H9 (cell line): ENCODE data around the gene GLCCI1. TPM values are rescaled to one million over a fixed set of nuclear protein-coding genes. Genes with fewer than 3 reads are reported as not detected.

Source experiments
- DNase-seq: peaks from one replicate; pipeline ENCODE4 v3.0.0-alpha.2; 2017
- H2AFZ ChIP-seq: one replicate; pipeline ENCODE4 v1.6.1; 2013; ENCODE audit warnings: mild to moderate bottlenecking, low read length, control low read depth, moderate library complexity
- H2AK5ac ChIP-seq: 2 replicates; pipeline ENCODE4 v1.6.1; 2013; ENCODE audit warnings: low read length, control low read depth, mixed read lengths; ENCODE audit not compliant: insufficient read length
- H2BK120ac ChIP-seq: one replicate; pipeline ENCODE4 v1.6.1; 2013; ENCODE audit warnings: low read depth, mild to moderate bottlenecking, low read length, control low read depth, inconsistent platforms; ENCODE audit not compliant: poor library complexity, severe bottlenecking
- H2BK12ac ChIP-seq: 2 replicates; pipeline ENCODE4 v1.6.1; 2013; ENCODE audit warnings: low read length, control low read depth, mixed read lengths, low read depth; ENCODE audit not compliant: insufficient read length
- H2BK15ac ChIP-seq: 2 replicates; pipeline ENCODE4 v1.6.1; 2013; ENCODE audit warnings: low read depth, low read length, control low read depth
- H2BK20ac ChIP-seq: one replicate; pipeline ENCODE4 v1.6.1; 2013; ENCODE audit warnings: low read depth, mild to moderate bottlenecking, low read length, control low read depth, inconsistent platforms; ENCODE audit not compliant: poor library complexity, severe bottlenecking
- H2BK5ac ChIP-seq: 2 replicates; pipeline ENCODE4 v1.6.1; 2013; ENCODE audit warnings: low read length, control low read depth, mixed read lengths; ENCODE audit not compliant: insufficient read length
- H3K14ac ChIP-seq: 2 replicates; pipeline ENCODE4 v1.6.1; 2013; ENCODE audit warnings: low read length, control low read depth; ENCODE audit not compliant: insufficient read depth
- H3K18ac ChIP-seq: 2 replicates; pipeline ENCODE4 v1.6.1; 2013; ENCODE audit warnings: low read depth, mild to moderate bottlenecking, mixed read lengths, low read length, control low read depth; ENCODE audit not compliant: insufficient read length
- H3K23ac ChIP-seq: 2 replicates; pipeline ENCODE4 v1.6.1; 2013; ENCODE audit warnings: low read length, control low read depth, mixed read lengths, low read depth; ENCODE audit not compliant: insufficient read length
- H3K23me2 ChIP-seq: 2 replicates; pipeline ENCODE4 v1.6.1; 2013; ENCODE audit warnings: low read depth, mild to moderate bottlenecking, mixed read lengths, low read length, control low read depth; ENCODE audit not compliant: insufficient read length, poor library complexity, severe bottlenecking
- H3K27ac ChIP-seq: 2 replicates; pipeline ENCODE4 v1.5.1; 2013; ENCODE audit warnings: low read length, control low read depth, mixed read lengths, low read depth; ENCODE audit not compliant: insufficient read length
- H3K27me3 ChIP-seq: 2 replicates; pipeline ENCODE4 v1.6.1; 2013; ENCODE audit warnings: low read length, control low read depth, inconsistent platforms; ENCODE audit not compliant: insufficient read depth
- H3K4ac ChIP-seq: 2 replicates; pipeline ENCODE4 v1.6.1; 2013; ENCODE audit warnings: low read depth, mild to moderate bottlenecking, control low read depth, inconsistent platforms, low read length, moderate library complexity
- H3K4me1 ChIP-seq: 2 replicates; pipeline ENCODE4 v1.6.1; 2013; ENCODE audit warnings: low read length, control low read depth, inconsistent platforms; ENCODE audit not compliant: insufficient read depth
- H3K4me2 ChIP-seq: 2 replicates; pipeline ENCODE4 v1.6.1; 2013; ENCODE audit warnings: low read length, control low read depth, mixed read lengths; ENCODE audit not compliant: insufficient read length, insufficient read depth
- H3K56ac ChIP-seq: 2 replicates; pipeline ENCODE4 v1.6.1; 2013; ENCODE audit warnings: low read depth, mild to moderate bottlenecking, mixed read lengths, low read length, control low read depth; ENCODE audit not compliant: insufficient read length
- H3K79me1 ChIP-seq: 2 replicates; pipeline ENCODE4 v1.6.1; 2013; ENCODE audit warnings: low read depth, mild to moderate bottlenecking, moderate library complexity, low read length, control low read depth, inconsistent platforms; ENCODE audit not compliant: insufficient read depth, poor library complexity, severe bottlenecking
- H3K79me2 ChIP-seq: 2 replicates; pipeline ENCODE4 v1.6.1; 2013; ENCODE audit warnings: low read length, control low read depth, inconsistent platforms; ENCODE audit not compliant: insufficient read depth
- H3K9ac ChIP-seq: 2 replicates; pipeline ENCODE4 v1.6.1; 2013; ENCODE audit warnings: low read length, control low read depth, mixed read lengths; ENCODE audit not compliant: insufficient read length; ENCODE audit errors: extremely low read depth
- H3K9me3 ChIP-seq: one replicate; pipeline ENCODE4 v1.6.1; 2013; ENCODE audit warnings: low read depth, low read length, inconsistent platforms; ENCODE audit not compliant: control insufficient read depth
- H3T11ph ChIP-seq: one replicate; pipeline ENCODE4 v1.6.1; 2013; ENCODE audit warnings: mild to moderate bottlenecking, low read length, control low read depth, inconsistent platforms
- H4K20me1 ChIP-seq: one replicate; pipeline ENCODE4 v1.6.1; 2013; ENCODE audit not compliant: control insufficient read depth, insufficient read length, insufficient read depth
- H4K5ac ChIP-seq: 2 replicates; pipeline ENCODE4 v1.6.1; 2013; ENCODE audit warnings: low read depth, mild to moderate bottlenecking, mixed read lengths, low read length, control low read depth; ENCODE audit not compliant: insufficient read length
- H4K8ac ChIP-seq: replicated peaks from 2 replicates; pipeline ENCODE4 v1.6.1; 2013; ENCODE audit warnings: low read length, control low read depth, mixed read lengths, low read depth; ENCODE audit not compliant: insufficient read length
- H4K91ac ChIP-seq: 2 replicates; pipeline ENCODE4 v1.6.1; 2013; ENCODE audit warnings: low read depth, mild to moderate bottlenecking, moderate library complexity, mixed read lengths, low read length, control low read depth; ENCODE audit not compliant: insufficient read length
- H3K27ac Mint-ChIP-seq, 3 experiments: 2 replicates in 2 of 3; 3 replicates in 1 of 3; pipeline ENCODE4 v1.8.0; 2020 to 2021; ENCODE audit warnings: mixed read lengths in 3 of 3, mild to moderate bottlenecking in 1 of 3, moderate library complexity in 1 of 3
- H3K27me3 Mint-ChIP-seq: 2 replicates; pipeline ENCODE4 v1.8.0; 2021; ENCODE audit warnings: low read depth, mild to moderate bottlenecking, moderate library complexity, mixed read lengths
- H3K36me3 Mint-ChIP-seq, 3 experiments: 2 replicates in 2 of 3; 3 replicates in 1 of 3; pipeline ENCODE4 v1.8.0; 2020 to 2021; ENCODE audit warnings: low read depth in 3 of 3, mixed read lengths in 3 of 3; ENCODE audit not compliant: insufficient read depth in 1 of 3
- H3K4me1 Mint-ChIP-seq, 2 experiments: 2 replicates each; pipeline ENCODE4 v1.8.0; 2020; ENCODE audit warnings: mixed read lengths in 2 of 2
- H3K4me3 Mint-ChIP-seq, 2 experiments: 2 replicates in 1 of 2; 3 replicates in 1 of 2; pipeline ENCODE4 v1.8.0; 2020 to 2021; ENCODE audit warnings: mild to moderate bottlenecking in 2 of 2, mixed read lengths in 2 of 2, moderate library complexity in 1 of 2
- H3K9me3 Mint-ChIP-seq, 2 experiments: 2 replicates in 1 of 2; 3 replicates in 1 of 2; pipeline ENCODE4 v1.8.0; 2020; ENCODE audit warnings: mild to moderate bottlenecking in 2 of 2, mixed read lengths in 2 of 2, moderate library complexity in 1 of 2
- WGBS: extraction: QIAGEN DNeasy Blood & Tissue Kit; methylation state at CpG from one replicate; pipeline ENCODE4 v1.1.7; 2013; ENCODE audit warnings: missing lambda C conversion rate, low lambda C conversion rate, mixed read lengths; ENCODE audit not compliant: insufficient read length; ENCODE audit errors: extremely low coverage; 5-methylcytosine and 5-hydroxymethylcytosine counted together
- total RNA-seq: library from RNA; stranded (reverse); gene quantifications from 2 replicates; pipeline ENCODE4 v1.2.1, GENCODE V29; 2021
- TF ChIP-seq, protein P1 (sequence below): fragments of 200-600 bp; sonication (generic); conservative IDR thresholded peaks from 3 replicates; pipeline ENCODE4 v1.8.0; 2021; ENCODE audit warnings: antibody characterized with exemption, mild to moderate bottlenecking

GLCCI1 gene
- total RNA-seq, 1 experiment from 2014 or later: 19.1 TPM

DNA sequence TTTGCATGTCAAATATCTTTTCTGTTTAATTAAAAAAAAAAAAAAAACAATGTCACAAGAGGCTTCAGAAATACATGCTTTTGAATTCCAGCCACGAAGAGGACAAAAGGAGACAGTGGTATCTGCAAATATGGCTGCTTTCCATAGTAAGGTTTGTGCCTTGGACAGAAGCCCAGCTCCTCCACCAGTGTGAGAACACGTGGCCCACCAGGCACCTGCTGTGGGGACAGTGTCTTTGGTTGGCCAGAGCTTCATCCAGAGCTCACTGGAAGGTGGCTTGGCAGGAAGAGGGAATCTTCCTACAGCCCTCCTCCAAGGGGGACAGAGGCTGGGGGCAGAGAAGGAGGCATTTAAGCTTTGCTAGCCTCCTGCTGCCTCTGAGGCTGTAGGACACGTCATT is 144.6 kb downstream of the GLCCI1 start:
- no peak overlapping the region for H3T11ph ChIP-seq
- H4K20me1 ChIP-seq: no peaks in the 10 kb centered on the region
- H3K4ac ChIP-seq: no peak overlapping the region
- no peaks in the 10 kb centered on the region for H3K79me1 ChIP-seq
- H2BK20ac ChIP-seq: no peak overlapping the region
- DNase-seq: no peak
- H4K8ac ChIP-seq: no peak overlapping the region
- WGBS: no CpG with 5 or more reads among the region's 3 CpGs
- H2BK5ac ChIP-seq: no peak overlapping the region
- H3K56ac ChIP-seq: no peak overlapping the region
- H2BK120ac ChIP-seq: no peak overlapping the region
- H4K91ac ChIP-seq: no peak overlapping the region
- Mint-ChIP-seq H3K27me3 (no peaks in the 10 kb centered on the region), H3K9me3 (peaks cover 0 to 11% of the 10 kb centered on the region in 2 experiments; a peak in 4 of 5 replicates), H3K4me1 (peaks cover 36 to 40% of the 10 kb centered on the region in 2 experiments), H3K4me3 (no peak overlapping the region), H3K36me3 (peaks cover 11 to 17% (median 12%) of the 10 kb centered on the region in 3 experiments), H3K27ac (no peak overlapping the region)
- TF ChIP-seq, protein P1, sequence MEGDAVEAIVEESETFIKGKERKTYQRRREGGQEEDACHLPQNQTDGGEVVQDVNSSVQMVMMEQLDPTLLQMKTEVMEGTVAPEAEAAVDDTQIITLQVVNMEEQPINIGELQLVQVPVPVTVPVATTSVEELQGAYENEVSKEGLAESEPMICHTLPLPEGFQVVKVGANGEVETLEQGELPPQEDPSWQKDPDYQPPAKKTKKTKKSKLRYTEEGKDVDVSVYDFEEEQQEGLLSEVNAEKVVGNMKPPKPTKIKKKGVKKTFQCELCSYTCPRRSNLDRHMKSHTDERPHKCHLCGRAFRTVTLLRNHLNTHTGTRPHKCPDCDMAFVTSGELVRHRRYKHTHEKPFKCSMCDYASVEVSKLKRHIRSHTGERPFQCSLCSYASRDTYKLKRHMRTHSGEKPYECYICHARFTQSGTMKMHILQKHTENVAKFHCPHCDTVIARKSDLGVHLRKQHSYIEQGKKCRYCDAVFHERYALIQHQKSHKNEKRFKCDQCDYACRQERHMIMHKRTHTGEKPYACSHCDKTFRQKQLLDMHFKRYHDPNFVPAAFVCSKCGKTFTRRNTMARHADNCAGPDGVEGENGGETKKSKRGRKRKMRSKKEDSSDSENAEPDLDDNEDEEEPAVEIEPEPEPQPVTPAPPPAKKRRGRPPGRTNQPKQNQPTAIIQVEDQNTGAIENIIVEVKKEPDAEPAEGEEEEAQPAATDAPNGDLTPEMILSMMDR: no peak
- H2BK12ac ChIP-seq: no peak overlapping the region
- H2AFZ ChIP-seq: no peak overlapping the region
- no peak overlapping the region for H2AK5ac ChIP-seq
- peaks cover 4% of the 10 kb centered on the region; the same call in 1 of the 2 replicates for H3K4me1 ChIP-seq
- H4K5ac ChIP-seq: no peak overlapping the region
- H3K27ac ChIP-seq: no peak overlapping the region
- H3K14ac ChIP-seq: no peak overlapping the region
- no peaks in the 10 kb centered on the region for H3K23me2 ChIP-seq
- no peaks in the 10 kb centered on the region for H3K9me3 ChIP-seq
- no peak overlapping the region for H3K4me2 ChIP-seq
- H3K23ac ChIP-seq: no peak overlapping the region
- H2BK15ac ChIP-seq: no peak overlapping the region
- H3K18ac ChIP-seq: no peak overlapping the region
- H3K27me3 ChIP-seq: no peaks in the 10 kb centered on the region
- H3K9ac ChIP-seq: no peak overlapping the region
- no peaks in the 10 kb centered on the region for H3K79me2 ChIP-seq
